Measurements from ENCODE around the gene MORF4L1.

DNA sequence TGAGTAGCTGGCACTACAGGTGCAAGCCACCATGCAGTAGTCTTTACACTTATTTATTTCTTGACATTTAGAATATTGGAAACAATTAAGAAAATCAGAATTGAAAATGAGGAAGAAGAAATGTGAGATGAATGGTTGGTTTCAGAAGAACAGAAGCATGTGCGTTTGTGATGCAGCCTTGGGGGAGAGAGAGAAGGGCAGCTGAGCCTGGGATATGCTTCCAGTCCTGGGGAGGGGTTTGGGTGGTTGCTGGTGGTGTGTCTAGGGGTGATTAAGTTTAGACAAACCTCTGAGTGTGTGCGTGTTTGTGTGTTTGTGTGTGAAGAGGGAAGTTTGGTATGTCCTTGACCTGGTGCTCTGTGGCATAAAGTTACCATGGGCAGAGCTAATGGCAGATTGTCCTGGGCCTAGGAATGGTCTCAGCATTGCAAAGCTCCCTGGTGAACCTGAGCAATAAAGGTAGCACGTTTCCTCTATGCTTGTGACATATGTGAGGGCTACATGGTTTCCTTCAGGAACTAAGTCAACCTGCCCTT is 36.5 kb downstream of the MORF4L1 start:
- TF ChIP-seq, protein P1, sequence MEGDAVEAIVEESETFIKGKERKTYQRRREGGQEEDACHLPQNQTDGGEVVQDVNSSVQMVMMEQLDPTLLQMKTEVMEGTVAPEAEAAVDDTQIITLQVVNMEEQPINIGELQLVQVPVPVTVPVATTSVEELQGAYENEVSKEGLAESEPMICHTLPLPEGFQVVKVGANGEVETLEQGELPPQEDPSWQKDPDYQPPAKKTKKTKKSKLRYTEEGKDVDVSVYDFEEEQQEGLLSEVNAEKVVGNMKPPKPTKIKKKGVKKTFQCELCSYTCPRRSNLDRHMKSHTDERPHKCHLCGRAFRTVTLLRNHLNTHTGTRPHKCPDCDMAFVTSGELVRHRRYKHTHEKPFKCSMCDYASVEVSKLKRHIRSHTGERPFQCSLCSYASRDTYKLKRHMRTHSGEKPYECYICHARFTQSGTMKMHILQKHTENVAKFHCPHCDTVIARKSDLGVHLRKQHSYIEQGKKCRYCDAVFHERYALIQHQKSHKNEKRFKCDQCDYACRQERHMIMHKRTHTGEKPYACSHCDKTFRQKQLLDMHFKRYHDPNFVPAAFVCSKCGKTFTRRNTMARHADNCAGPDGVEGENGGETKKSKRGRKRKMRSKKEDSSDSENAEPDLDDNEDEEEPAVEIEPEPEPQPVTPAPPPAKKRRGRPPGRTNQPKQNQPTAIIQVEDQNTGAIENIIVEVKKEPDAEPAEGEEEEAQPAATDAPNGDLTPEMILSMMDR (IDR thresholded peaks at IDR 0.05) = no peak
- TF ChIP-seq POLR2A (IDR thresholded peaks at IDR 0.05) (no peak), EP300 (IDR thresholded peaks at IDR 0.05; ENCODE audit: low read depth) (no peak)
